Loucy (cell line): ENCODE results near the gene SP110.

Experiments
- EZH2phosphoT487 ChIP-seq: fragments of 200-600 bp; IDR thresholded peaks from 2 replicates; pipeline ENCODE4 v1.6.1; 2018; ENCODE audit warnings: antibody characterized with exemption, mild to moderate bottlenecking, moderate library complexity, borderline replicate concordance
- TF ChIP-seq, protein P1 (sequence below): fragments of 200-600 bp; sonication (generic); conservative IDR thresholded peaks from 2 replicates; pipeline ENCODE4 v1.5.1; 2014; ENCODE audit warnings: mild to moderate bottlenecking, antibody characterized with exemption, low read length

DNA sequence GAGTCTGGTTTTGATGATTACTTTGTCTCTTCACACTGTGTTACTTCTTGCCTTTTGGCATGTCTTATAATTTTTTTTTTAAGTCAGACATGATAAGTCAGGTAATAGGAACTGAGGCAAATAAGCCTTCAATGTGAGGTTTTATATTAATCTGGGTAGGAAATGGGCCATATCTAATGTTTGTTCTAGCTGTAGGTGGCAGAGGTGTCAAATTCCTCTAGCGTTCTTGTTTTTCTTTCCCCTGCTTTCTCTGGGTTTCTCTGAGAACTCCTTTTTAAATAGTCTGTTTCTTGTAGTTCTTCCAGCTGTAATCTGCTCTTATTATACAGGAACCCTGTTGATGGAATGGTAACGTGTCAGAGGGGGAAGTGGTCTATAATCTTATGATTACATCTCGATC is 11.5 kb upstream of the SP110 start:
- TF ChIP-seq, protein P1, sequence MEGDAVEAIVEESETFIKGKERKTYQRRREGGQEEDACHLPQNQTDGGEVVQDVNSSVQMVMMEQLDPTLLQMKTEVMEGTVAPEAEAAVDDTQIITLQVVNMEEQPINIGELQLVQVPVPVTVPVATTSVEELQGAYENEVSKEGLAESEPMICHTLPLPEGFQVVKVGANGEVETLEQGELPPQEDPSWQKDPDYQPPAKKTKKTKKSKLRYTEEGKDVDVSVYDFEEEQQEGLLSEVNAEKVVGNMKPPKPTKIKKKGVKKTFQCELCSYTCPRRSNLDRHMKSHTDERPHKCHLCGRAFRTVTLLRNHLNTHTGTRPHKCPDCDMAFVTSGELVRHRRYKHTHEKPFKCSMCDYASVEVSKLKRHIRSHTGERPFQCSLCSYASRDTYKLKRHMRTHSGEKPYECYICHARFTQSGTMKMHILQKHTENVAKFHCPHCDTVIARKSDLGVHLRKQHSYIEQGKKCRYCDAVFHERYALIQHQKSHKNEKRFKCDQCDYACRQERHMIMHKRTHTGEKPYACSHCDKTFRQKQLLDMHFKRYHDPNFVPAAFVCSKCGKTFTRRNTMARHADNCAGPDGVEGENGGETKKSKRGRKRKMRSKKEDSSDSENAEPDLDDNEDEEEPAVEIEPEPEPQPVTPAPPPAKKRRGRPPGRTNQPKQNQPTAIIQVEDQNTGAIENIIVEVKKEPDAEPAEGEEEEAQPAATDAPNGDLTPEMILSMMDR: no peak
- no peak for TF ChIP-seq EZH2phosphoT487
